H9 (cell line): ENCODE data around the gene TMEM134. TPM values are rescaled to one million over a fixed set of nuclear protein-coding genes. Genes with fewer than 3 reads are reported as not detected.

ENCODE experiments used
- DNase-seq: peaks from one replicate; pipeline ENCODE4 v3.0.0-alpha.2; 2017
- H2AFZ ChIP-seq: one replicate; pipeline ENCODE4 v1.6.1; 2013; ENCODE audit warnings: mild to moderate bottlenecking, low read length, control low read depth, moderate library complexity
- H2AK5ac ChIP-seq: 2 replicates; pipeline ENCODE4 v1.6.1; 2013; ENCODE audit warnings: low read length, control low read depth, mixed read lengths; ENCODE audit not compliant: insufficient read length
- H2BK120ac ChIP-seq: one replicate; pipeline ENCODE4 v1.6.1; 2013; ENCODE audit warnings: low read depth, mild to moderate bottlenecking, low read length, control low read depth, inconsistent platforms; ENCODE audit not compliant: poor library complexity, severe bottlenecking
- H2BK12ac ChIP-seq: 2 replicates; pipeline ENCODE4 v1.6.1; 2013; ENCODE audit warnings: low read length, control low read depth, mixed read lengths, low read depth; ENCODE audit not compliant: insufficient read length
- H2BK15ac ChIP-seq: 2 replicates; pipeline ENCODE4 v1.6.1; 2013; ENCODE audit warnings: low read depth, low read length, control low read depth
- H2BK20ac ChIP-seq: one replicate; pipeline ENCODE4 v1.6.1; 2013; ENCODE audit warnings: low read depth, mild to moderate bottlenecking, low read length, control low read depth, inconsistent platforms; ENCODE audit not compliant: poor library complexity, severe bottlenecking
- H2BK5ac ChIP-seq: 2 replicates; pipeline ENCODE4 v1.6.1; 2013; ENCODE audit warnings: low read length, control low read depth, mixed read lengths; ENCODE audit not compliant: insufficient read length
- H3K14ac ChIP-seq: 2 replicates; pipeline ENCODE4 v1.6.1; 2013; ENCODE audit warnings: low read length, control low read depth; ENCODE audit not compliant: insufficient read depth
- H3K18ac ChIP-seq: 2 replicates; pipeline ENCODE4 v1.6.1; 2013; ENCODE audit warnings: low read depth, mild to moderate bottlenecking, mixed read lengths, low read length, control low read depth; ENCODE audit not compliant: insufficient read length
- H3K23ac ChIP-seq: 2 replicates; pipeline ENCODE4 v1.6.1; 2013; ENCODE audit warnings: low read length, control low read depth, mixed read lengths, low read depth; ENCODE audit not compliant: insufficient read length
- H3K23me2 ChIP-seq: 2 replicates; pipeline ENCODE4 v1.6.1; 2013; ENCODE audit warnings: low read depth, mild to moderate bottlenecking, mixed read lengths, low read length, control low read depth; ENCODE audit not compliant: insufficient read length, poor library complexity, severe bottlenecking
- H3K27ac ChIP-seq: 2 replicates; pipeline ENCODE4 v1.5.1; 2013; ENCODE audit warnings: low read length, control low read depth, mixed read lengths, low read depth; ENCODE audit not compliant: insufficient read length
- H3K27me3 ChIP-seq: 2 replicates; pipeline ENCODE4 v1.6.1; 2013; ENCODE audit warnings: low read length, control low read depth, inconsistent platforms; ENCODE audit not compliant: insufficient read depth
- H3K4ac ChIP-seq: 2 replicates; pipeline ENCODE4 v1.6.1; 2013; ENCODE audit warnings: low read depth, mild to moderate bottlenecking, control low read depth, inconsistent platforms, low read length, moderate library complexity
- H3K4me1 ChIP-seq: 2 replicates; pipeline ENCODE4 v1.6.1; 2013; ENCODE audit warnings: low read length, control low read depth, inconsistent platforms; ENCODE audit not compliant: insufficient read depth
- H3K4me2 ChIP-seq: 2 replicates; pipeline ENCODE4 v1.6.1; 2013; ENCODE audit warnings: low read length, control low read depth, mixed read lengths; ENCODE audit not compliant: insufficient read length, insufficient read depth
- H3K56ac ChIP-seq: 2 replicates; pipeline ENCODE4 v1.6.1; 2013; ENCODE audit warnings: low read depth, mild to moderate bottlenecking, mixed read lengths, low read length, control low read depth; ENCODE audit not compliant: insufficient read length
- H3K79me1 ChIP-seq: 2 replicates; pipeline ENCODE4 v1.6.1; 2013; ENCODE audit warnings: low read depth, mild to moderate bottlenecking, moderate library complexity, low read length, control low read depth, inconsistent platforms; ENCODE audit not compliant: insufficient read depth, poor library complexity, severe bottlenecking
- H3K79me2 ChIP-seq: 2 replicates; pipeline ENCODE4 v1.6.1; 2013; ENCODE audit warnings: low read length, control low read depth, inconsistent platforms; ENCODE audit not compliant: insufficient read depth
- H3K9ac ChIP-seq: 2 replicates; pipeline ENCODE4 v1.6.1; 2013; ENCODE audit warnings: low read length, control low read depth, mixed read lengths; ENCODE audit not compliant: insufficient read length; ENCODE audit errors: extremely low read depth
- H3K9me3 ChIP-seq: one replicate; pipeline ENCODE4 v1.6.1; 2013; ENCODE audit warnings: low read depth, low read length, inconsistent platforms; ENCODE audit not compliant: control insufficient read depth
- H3T11ph ChIP-seq: one replicate; pipeline ENCODE4 v1.6.1; 2013; ENCODE audit warnings: mild to moderate bottlenecking, low read length, control low read depth, inconsistent platforms
- H4K20me1 ChIP-seq: one replicate; pipeline ENCODE4 v1.6.1; 2013; ENCODE audit not compliant: control insufficient read depth, insufficient read length, insufficient read depth
- H4K5ac ChIP-seq: 2 replicates; pipeline ENCODE4 v1.6.1; 2013; ENCODE audit warnings: low read depth, mild to moderate bottlenecking, mixed read lengths, low read length, control low read depth; ENCODE audit not compliant: insufficient read length
- H4K8ac ChIP-seq: replicated peaks from 2 replicates; pipeline ENCODE4 v1.6.1; 2013; ENCODE audit warnings: low read length, control low read depth, mixed read lengths, low read depth; ENCODE audit not compliant: insufficient read length
- H4K91ac ChIP-seq: 2 replicates; pipeline ENCODE4 v1.6.1; 2013; ENCODE audit warnings: low read depth, mild to moderate bottlenecking, moderate library complexity, mixed read lengths, low read length, control low read depth; ENCODE audit not compliant: insufficient read length
- H3K27ac Mint-ChIP-seq, 3 experiments: 2 replicates in 2 of 3; 3 replicates in 1 of 3; pipeline ENCODE4 v1.8.0; 2020 to 2021; ENCODE audit warnings: mixed read lengths in 3 of 3, mild to moderate bottlenecking in 1 of 3, moderate library complexity in 1 of 3
- H3K27me3 Mint-ChIP-seq: 2 replicates; pipeline ENCODE4 v1.8.0; 2021; ENCODE audit warnings: low read depth, mild to moderate bottlenecking, moderate library complexity, mixed read lengths
- H3K36me3 Mint-ChIP-seq, 3 experiments: 2 replicates in 2 of 3; 3 replicates in 1 of 3; pipeline ENCODE4 v1.8.0; 2020 to 2021; ENCODE audit warnings: low read depth in 3 of 3, mixed read lengths in 3 of 3; ENCODE audit not compliant: insufficient read depth in 1 of 3
- H3K4me1 Mint-ChIP-seq, 2 experiments: 2 replicates each; pipeline ENCODE4 v1.8.0; 2020; ENCODE audit warnings: mixed read lengths in 2 of 2
- H3K4me3 Mint-ChIP-seq, 2 experiments: 2 replicates in 1 of 2; 3 replicates in 1 of 2; pipeline ENCODE4 v1.8.0; 2020 to 2021; ENCODE audit warnings: mild to moderate bottlenecking in 2 of 2, mixed read lengths in 2 of 2, moderate library complexity in 1 of 2
- H3K9me3 Mint-ChIP-seq, 2 experiments: 2 replicates in 1 of 2; 3 replicates in 1 of 2; pipeline ENCODE4 v1.8.0; 2020; ENCODE audit warnings: mild to moderate bottlenecking in 2 of 2, mixed read lengths in 2 of 2, moderate library complexity in 1 of 2
- WGBS: extraction: QIAGEN DNeasy Blood & Tissue Kit; methylation state at CpG from one replicate; pipeline ENCODE4 v1.1.7; 2013; ENCODE audit warnings: missing lambda C conversion rate, low lambda C conversion rate, mixed read lengths; ENCODE audit not compliant: insufficient read length; ENCODE audit errors: extremely low coverage; 5-methylcytosine and 5-hydroxymethylcytosine counted together
- total RNA-seq: library from RNA; stranded (reverse); gene quantifications from 2 replicates; pipeline ENCODE4 v1.2.1, GENCODE V29; 2021
- TF ChIP-seq, protein P1 (sequence below): fragments of 200-600 bp; sonication (generic); conservative IDR thresholded peaks from 3 replicates; pipeline ENCODE4 v1.8.0; 2021; ENCODE audit warnings: antibody characterized with exemption, mild to moderate bottlenecking

Gene TMEM134
- total RNA-seq, 1 experiment from 2014 or later = 53.6 TPM

DNA sequence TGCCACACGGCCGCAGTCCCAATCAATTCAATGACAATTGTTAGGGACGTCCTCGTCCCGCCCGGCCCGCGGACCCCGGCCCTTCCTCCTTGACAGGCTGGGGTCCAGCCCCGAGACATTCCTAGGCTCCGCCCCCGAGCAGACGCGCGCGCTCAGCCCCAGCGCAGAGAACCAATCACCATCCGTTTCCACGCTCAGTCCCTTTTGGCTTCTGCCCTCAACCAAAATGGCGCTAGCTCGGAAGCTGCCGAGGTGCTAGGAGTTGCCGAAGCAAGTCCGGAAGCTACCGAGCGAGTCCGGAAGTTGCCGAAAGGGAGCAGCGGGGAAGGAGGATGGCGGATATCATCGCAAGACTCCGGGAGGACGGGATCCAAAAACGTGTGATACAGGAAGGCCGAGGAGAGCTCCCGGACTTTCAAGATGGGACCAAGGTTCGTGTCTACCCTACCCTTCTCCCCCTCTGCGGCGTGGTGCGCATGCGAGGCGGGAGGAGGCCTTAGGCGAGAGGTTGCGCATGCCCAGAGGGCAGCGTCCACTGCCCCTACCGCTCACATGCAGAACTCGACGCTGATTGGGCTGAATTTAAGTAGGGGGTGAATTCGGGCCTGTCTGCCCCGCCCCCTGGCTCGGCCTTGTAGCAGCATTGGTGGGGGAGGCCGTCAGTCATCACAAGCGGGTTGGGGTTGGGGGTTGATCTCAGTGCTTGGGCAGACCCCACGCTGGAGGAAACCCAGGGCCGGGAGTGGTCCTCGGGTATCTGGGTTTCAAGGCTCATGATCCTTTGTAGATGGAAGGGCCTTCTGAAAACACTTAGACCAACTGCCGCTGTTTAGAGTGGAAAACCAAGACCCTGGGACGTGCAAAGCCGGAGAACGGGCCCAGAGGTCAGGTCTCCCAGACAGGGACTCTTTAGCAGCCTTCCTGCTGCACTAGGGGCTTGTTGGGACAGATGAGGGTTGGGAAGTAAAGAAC, 14.1 kb upstream of the TMEM134 start, which contains the start of gene AIP:
AIP (plus strand) TSS at position 200 of the 972 bp plus-strand sequence; CDS start at position 333, 133 bp downstream.
- H3K14ac ChIP-seq = peak within 1 kb of the TSS; percentile 3; the same call in 1 of the 2 replicates
- H3K23me2 ChIP-seq = no peaks in the 10 kb centered on the region
- no peak within 1 kb of the TSS for H4K5ac ChIP-seq
- H3K27me3 ChIP-seq = no peaks in the 10 kb centered on the region; the same call in 1 of the 2 replicates
- H3K27ac Mint-ChIP-seq = peak within 1 kb of the TSS; percentile 93 to 98 (median 94); a peak in 6 of 7 replicates
- peaks cover 5 to 10% (median 8%) of the 10 kb centered on the region in 3 experiments; a peak in 6 of 7 replicates for H3K36me3 Mint-ChIP-seq
- WGBS = no CpG with 5 or more reads among the region's 60 CpGs
- no peak within 1 kb of the TSS for H2BK120ac ChIP-seq
- DNase-seq = peak; percentile 98
- no peak within 1 kb of the TSS for H3T11ph ChIP-seq
- no peaks in the 10 kb centered on the region; the same call in 1 of the 2 replicates for H3K4me1 ChIP-seq
- no peak within 1 kb of the TSS for H4K8ac ChIP-seq
- no peak within 1 kb of the TSS for H2BK5ac ChIP-seq
- no peak within 1 kb of the TSS for H3K23ac ChIP-seq
- no peak within 1 kb of the TSS for H2AFZ ChIP-seq
- H4K20me1 ChIP-seq = no peaks in the 10 kb centered on the region
- no peak within 1 kb of the TSS for H2BK20ac ChIP-seq
- no peak within 1 kb of the TSS for H2AK5ac ChIP-seq
- H3K27me3 Mint-ChIP-seq = peaks cover 28% of the 10 kb centered on the region
- H3K27ac ChIP-seq = no peak within 1 kb of the TSS
- peak within 1 kb of the TSS; percentile 22 for H3K18ac ChIP-seq
- H4K91ac ChIP-seq = no peak within 1 kb of the TSS
- H3K9ac ChIP-seq = peak within 1 kb of the TSS; percentile 1
- peaks cover 19 to 25% of the 10 kb centered on the region in 2 experiments for H3K4me1 Mint-ChIP-seq
- no peaks in the 10 kb centered on the region for H3K9me3 ChIP-seq
- H3K56ac ChIP-seq = no peak within 1 kb of the TSS
- H3K79me1 ChIP-seq = no peaks in the 10 kb centered on the region
- peaks cover 0 to under 1% of the 10 kb centered on the region in 2 experiments; a peak in 1 of 5 replicates for H3K9me3 Mint-ChIP-seq
- H2BK12ac ChIP-seq = no peak within 1 kb of the TSS
- no peak within 1 kb of the TSS for H3K4ac ChIP-seq
- H3K4me3 Mint-ChIP-seq = peak within 1 kb of the TSS; percentile 83 to 84
- TF ChIP-seq, protein P1, sequence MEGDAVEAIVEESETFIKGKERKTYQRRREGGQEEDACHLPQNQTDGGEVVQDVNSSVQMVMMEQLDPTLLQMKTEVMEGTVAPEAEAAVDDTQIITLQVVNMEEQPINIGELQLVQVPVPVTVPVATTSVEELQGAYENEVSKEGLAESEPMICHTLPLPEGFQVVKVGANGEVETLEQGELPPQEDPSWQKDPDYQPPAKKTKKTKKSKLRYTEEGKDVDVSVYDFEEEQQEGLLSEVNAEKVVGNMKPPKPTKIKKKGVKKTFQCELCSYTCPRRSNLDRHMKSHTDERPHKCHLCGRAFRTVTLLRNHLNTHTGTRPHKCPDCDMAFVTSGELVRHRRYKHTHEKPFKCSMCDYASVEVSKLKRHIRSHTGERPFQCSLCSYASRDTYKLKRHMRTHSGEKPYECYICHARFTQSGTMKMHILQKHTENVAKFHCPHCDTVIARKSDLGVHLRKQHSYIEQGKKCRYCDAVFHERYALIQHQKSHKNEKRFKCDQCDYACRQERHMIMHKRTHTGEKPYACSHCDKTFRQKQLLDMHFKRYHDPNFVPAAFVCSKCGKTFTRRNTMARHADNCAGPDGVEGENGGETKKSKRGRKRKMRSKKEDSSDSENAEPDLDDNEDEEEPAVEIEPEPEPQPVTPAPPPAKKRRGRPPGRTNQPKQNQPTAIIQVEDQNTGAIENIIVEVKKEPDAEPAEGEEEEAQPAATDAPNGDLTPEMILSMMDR = no peak; the same call in 2 of the 3 replicates
- H3K4me2 ChIP-seq = peak within 1 kb of the TSS; percentile 7
- no peaks in the 10 kb centered on the region for H3K79me2 ChIP-seq
- no peak within 1 kb of the TSS for H2BK15ac ChIP-seq
